Activated naive CD4-positive, alpha-beta T cell treated with anti-CD3 and anti-CD28 coated beads, Interleukin-2, amount 50 U/mL, for 72 hours (primary cell): ENCODE data around the gene ZNF687. TPM values are rescaled to one million over a fixed set of nuclear protein-coding genes. Genes with fewer than 3 reads are reported as not detected.

Source experiments
- ATAC-seq, 2 donors: fragments of 150-1000 bp; cut with Tn5 transposase; 2 replicates each; pipeline ENCODE4 v1.10.0; 2021; ENCODE audit warnings: mild to moderate bottlenecking in 2 of 2, moderate library complexity in 2 of 2
- DNase-seq, 2 donors: peaks; one replicate each; pipeline ENCODE4 v3.0.0; 2021 to 2022; ENCODE audit warnings: low spot score in 2 of 2
- H3K27ac Mint-ChIP-seq, 2 donors: one replicate each; pipeline ENCODE4 v1.8.0; 2022; ENCODE audit warnings: mild to moderate bottlenecking in 2 of 2, mixed read lengths in 2 of 2
- H3K36me3 Mint-ChIP-seq, 2 donors: one replicate each; pipeline ENCODE4 v1.8.0; 2022; ENCODE audit warnings: mixed read lengths in 2 of 2
- H3K9me3 Mint-ChIP-seq, 2 donors: one replicate each; pipeline ENCODE4 v1.8.0; 2022; ENCODE audit warnings: mixed read lengths in 2 of 2
- total RNA-seq, 2 donors: library from RNA; stranded (reverse); gene quantifications; one replicate each; pipeline ENCODE4 v1.2.3, GENCODE V29; 2022

ZNF687 gene, protein sequence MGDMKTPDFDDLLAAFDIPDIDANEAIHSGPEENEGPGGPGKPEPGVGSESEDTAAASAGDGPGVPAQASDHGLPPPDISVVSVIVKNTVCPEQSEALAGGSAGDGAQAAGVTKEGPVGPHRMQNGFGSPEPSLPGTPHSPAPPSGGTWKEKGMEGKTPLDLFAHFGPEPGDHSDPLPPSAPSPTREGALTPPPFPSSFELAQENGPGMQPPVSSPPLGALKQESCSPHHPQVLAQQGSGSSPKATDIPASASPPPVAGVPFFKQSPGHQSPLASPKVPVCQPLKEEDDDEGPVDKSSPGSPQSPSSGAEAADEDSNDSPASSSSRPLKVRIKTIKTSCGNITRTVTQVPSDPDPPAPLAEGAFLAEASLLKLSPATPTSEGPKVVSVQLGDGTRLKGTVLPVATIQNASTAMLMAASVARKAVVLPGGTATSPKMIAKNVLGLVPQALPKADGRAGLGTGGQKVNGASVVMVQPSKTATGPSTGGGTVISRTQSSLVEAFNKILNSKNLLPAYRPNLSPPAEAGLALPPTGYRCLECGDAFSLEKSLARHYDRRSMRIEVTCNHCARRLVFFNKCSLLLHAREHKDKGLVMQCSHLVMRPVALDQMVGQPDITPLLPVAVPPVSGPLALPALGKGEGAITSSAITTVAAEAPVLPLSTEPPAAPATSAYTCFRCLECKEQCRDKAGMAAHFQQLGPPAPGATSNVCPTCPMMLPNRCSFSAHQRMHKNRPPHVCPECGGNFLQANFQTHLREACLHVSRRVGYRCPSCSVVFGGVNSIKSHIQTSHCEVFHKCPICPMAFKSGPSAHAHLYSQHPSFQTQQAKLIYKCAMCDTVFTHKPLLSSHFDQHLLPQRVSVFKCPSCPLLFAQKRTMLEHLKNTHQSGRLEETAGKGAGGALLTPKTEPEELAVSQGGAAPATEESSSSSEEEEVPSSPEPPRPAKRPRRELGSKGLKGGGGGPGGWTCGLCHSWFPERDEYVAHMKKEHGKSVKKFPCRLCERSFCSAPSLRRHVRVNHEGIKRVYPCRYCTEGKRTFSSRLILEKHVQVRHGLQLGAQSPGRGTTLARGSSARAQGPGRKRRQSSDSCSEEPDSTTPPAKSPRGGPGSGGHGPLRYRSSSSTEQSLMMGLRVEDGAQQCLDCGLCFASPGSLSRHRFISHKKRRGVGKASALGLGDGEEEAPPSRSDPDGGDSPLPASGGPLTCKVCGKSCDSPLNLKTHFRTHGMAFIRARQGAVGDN
- 10 to 100 TPM; 28.0 to 29.0 TPM for total RNA-seq

GRCh38 chr1:151281969-151282882 lies at the start of gene ZNF687:
TSS of gene ZNF687 (plus strand) at chr1:151282299. CDS start at chr1:151286292, 3,993 bp downstream.
- Mint-ChIP-seq H3K9me3 (peaks cover 0 to 2% of the 10 kb centered on the region in 2 donors), H3K27ac (peak within 1 kb of the TSS; percentile 99), H3K36me3 (peaks cover 6 to 19% of the 10 kb centered on the region in 2 donors)
- ATAC-seq (peak; percentile 91), DNase-seq (peak; percentile 98 to 100)

DNA sequence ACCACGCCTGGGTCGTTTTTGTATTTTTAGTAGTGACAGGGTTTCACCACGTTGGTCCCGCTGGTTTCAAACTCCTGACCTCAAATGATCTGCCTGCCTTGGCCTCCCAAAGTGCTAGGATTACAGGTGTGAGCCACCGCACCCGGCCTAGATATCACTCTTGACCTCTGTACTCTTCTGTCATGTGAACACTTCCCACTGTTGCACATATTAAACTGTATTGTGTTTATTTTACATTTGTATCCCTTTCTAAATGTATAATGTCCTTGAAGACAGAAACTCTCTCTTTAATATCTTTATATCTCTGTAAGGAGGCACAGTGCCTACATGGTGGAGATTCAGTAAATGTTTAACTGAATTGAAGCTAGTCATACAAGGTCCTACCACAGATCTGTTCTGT lies 46.9 kb upstream of the ZNF687 start:
- Mint-ChIP-seq H3K27ac (peak overlapping the region; percentile 39 to 83), H3K36me3 (peaks cover 15 to 20% of the 10 kb centered on the region in 2 donors), H3K9me3 (no peaks in the 10 kb centered on the region)
- no peak for DNase-seq
- no peak for ATAC-seq

DNA sequence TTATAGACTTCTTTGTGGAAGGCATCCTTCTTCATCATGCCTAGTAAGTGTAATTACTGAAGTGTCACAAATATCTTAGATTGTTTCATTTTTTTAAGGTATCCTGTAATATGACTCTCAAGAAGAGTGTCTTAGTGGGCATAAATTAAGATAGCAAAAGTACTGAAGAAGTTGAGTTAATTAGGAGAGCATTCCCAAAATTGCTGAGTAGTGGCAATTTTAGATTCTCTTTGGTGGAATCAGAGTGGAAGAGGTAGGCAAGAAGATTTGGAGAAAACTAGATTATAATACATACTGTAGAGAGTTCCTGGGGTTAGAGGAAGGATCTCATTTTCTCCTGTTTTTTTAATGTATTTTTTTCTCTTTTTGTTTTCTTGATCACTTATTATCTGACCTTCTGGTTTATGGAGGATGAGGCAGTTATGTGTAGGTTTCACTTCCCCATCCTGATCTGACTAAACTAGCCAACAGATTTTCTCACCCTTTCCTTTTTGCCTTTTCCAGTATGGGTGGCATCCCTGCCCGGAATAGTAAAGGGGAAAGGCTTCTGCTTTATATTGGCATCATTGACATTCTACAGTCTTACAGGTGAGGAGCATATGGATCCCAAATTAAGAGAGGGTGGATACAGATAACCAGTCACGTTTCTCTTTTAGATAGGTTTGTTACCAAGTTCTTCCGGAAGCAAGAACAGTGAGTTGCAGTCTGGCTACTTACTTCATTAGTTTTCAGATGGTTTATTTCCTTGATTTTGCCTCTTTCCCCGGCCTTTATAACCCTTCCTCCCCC lies 44.2 kb upstream of the ZNF687 start:
- DNase-seq (no peak), ATAC-seq (no peak)
- peak overlapping the region in 1 of 2 donors; percentile 73 for H3K27ac Mint-ChIP-seq
- peaks cover 12 to 30% of the 10 kb centered on the region in 2 donors for H3K36me3 Mint-ChIP-seq
- no peaks in the 10 kb centered on the region for H3K9me3 Mint-ChIP-seq

GRCh38 chr1:151238467-151238739 lies 43.7 kb upstream of the ZNF687 start:
- H3K9me3 Mint-ChIP-seq, result no peaks in the 10 kb centered on the region
- H3K27ac Mint-ChIP-seq, result no peak overlapping the region
- peaks cover 14 to 35% of the 10 kb centered on the region in 2 donors for H3K36me3 Mint-ChIP-seq
- ATAC-seq (no peak), DNase-seq (no peak)

- DNase-seq (no peak), ATAC-seq (no peak)
- Mint-ChIP-seq H3K27ac (peak overlapping the region; percentile 8 to 9), H3K9me3 (no peaks in the 10 kb centered on the region), H3K36me3 (peaks cover 23 to 34% of the 10 kb centered on the region in 2 donors)
Observed at GRCh38 chr1:151242442-151242841, 39.7 kb upstream of the ZNF687 start.

GRCh38 chr1:151243683-151244216 lies 38.3 kb upstream of the ZNF687 start:
- H3K27ac Mint-ChIP-seq, result peak overlapping the region; percentile 57 to 58
- no peak for ATAC-seq
- no peaks in the 10 kb centered on the region for H3K9me3 Mint-ChIP-seq

GRCh38 chr1:151246786-151247185 lies 35.3 kb upstream of the ZNF687 start:
- Mint-ChIP-seq H3K36me3 (peaks cover 23 to 34% of the 10 kb centered on the region in 2 donors), H3K27ac (no peak overlapping the region), H3K9me3 (no peaks in the 10 kb centered on the region)
- ATAC-seq (no peak), DNase-seq (no peak)

More at GRCh38 chr1:151243683-151244216, 38.3 kb upstream of the ZNF687 start:
- no peak for DNase-seq
- peaks cover 23 to 36% of the 10 kb centered on the region in 2 donors for H3K36me3 Mint-ChIP-seq

DNA sequence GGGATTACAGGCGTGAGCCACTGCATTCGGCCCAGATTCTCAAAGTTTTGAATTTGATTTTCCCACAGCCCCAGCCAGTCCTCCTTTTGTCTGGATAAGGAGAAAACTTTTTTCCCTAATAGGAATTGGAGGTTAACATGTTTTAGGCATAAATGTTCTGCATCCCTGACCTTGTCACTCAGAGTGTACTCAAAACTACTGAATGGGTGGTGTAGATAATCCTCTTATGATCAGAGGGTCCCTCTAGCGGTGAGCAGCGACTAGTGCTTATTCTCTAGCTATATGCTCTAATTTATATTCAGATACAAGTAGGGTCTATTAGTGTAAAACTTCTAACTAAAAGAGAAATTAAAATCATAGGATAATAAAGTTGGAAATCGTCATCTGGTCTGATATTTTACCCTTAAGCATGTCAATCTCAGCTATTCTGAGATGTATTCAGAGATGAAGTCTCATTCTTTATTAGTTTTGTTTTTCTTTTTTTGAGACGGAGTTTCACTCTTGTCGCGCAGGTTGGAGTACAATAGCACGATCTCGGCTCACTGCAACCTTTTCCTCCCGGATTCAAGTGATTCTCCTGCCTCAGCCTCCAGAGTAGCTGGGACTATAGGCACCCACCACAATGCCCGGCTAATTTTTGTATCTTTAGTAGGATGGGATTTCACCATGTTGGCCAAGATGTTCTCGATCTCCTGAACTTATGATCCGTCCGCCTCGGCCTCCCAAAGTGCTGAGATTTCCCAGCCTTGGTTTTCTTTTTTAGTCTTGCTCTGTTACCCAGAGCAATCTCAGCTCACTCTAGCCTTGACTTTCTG lies 30.2 kb upstream of the ZNF687 start:
- peaks cover 8 to 19% of the 10 kb centered on the region in 2 donors for H3K36me3 Mint-ChIP-seq
- peak; percentile 19 to 54 for ATAC-seq
- peak in 1 of 2 donors; percentile 54 for DNase-seq
- no peaks in the 10 kb centered on the region for H3K9me3 Mint-ChIP-seq
- no peak overlapping the region for H3K27ac Mint-ChIP-seq

DNA sequence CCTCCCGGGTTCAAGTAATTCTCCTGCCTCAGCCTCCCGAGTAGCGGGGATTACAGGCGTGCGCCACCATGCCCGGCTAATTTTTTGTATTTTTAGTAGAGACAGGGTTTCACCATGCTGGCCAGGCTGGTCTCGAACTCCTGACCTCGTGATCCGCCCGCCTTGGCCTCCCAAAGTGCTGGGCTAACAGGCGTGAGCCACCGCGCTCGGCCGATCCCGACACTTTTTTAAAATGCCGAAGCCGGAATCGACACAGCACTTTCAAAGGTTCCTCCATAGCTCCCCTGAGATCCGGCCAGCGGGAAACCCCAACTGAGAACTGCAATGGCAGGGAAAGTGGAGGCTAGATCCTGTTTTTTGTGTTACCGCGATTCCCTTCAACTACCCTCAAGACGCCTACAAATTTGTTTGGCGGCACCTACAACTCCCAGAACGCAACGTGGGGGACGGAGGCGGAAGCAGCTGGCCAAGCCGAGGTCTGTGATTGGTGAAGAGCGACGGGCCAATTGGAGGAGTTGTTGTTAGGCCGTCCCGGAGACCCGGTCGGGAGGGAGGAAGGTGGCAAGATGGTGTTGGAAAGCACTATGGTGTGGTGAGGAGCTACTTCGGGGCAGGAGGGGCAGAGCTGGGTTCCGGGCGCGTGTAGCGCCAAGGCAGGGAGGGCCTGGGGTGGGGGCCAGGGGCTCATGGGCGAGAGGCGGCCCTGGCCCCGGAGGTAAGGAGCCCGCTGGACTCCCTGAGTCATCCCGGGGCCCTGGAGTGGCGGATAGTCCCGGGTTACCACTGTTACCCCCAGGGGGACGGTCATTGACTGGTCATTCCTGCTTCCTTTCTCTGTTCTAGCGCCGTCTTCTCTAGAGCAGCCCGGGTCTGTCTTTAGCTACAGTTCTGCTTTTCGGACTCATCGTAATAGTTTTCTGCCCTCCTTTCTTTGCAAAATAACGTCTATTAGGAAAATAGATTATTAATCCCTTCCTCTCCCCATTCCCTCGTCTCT lies 27.6 kb upstream of the ZNF687 start, which contains the start of gene PSMD4:
Gene PSMD4 (plus strand): TSS at position 518 of the 997 bp plus-strand sequence. CDS start 49 bp downstream, at position 567.
- Mint-ChIP-seq H3K27ac (peak within 1 kb of the TSS; percentile 92 to 97), H3K9me3 (no peaks in the 10 kb centered on the region), H3K36me3 (peaks cover 7 to 10% of the 10 kb centered on the region in 2 donors)
- ATAC-seq (peak; percentile 95 to 96), DNase-seq (peak; percentile 86 to 93)

GRCh38 chr1:151255381-151255780 lies 26.7 kb upstream of the ZNF687 start:
- no peak for ATAC-seq
- Mint-ChIP-seq H3K27ac (peak overlapping the region; percentile 92 to 95), H3K9me3 (no peaks in the 10 kb centered on the region), H3K36me3 (peaks cover 7 to 10% of the 10 kb centered on the region in 2 donors)
- no peak for DNase-seq

GRCh38 chr1:151259351-151259750 lies 22.7 kb upstream of the ZNF687 start:
- H3K27ac Mint-ChIP-seq, result no peak overlapping the region
- peaks cover 7 to 10% of the 10 kb centered on the region in 2 donors for H3K36me3 Mint-ChIP-seq
- no peaks in the 10 kb centered on the region for H3K9me3 Mint-ChIP-seq
- ATAC-seq (no peak), DNase-seq (no peak)

GRCh38 chr1:151265446-151266236 lies 16.5 kb upstream of the ZNF687 start:
- DNase-seq (no peak), ATAC-seq (no peak)
- Mint-ChIP-seq H3K27ac (peak overlapping the region; percentile 3 to 87), H3K9me3 (no peaks in the 10 kb centered on the region), H3K36me3 (peaks cover 0 to 7% of the 10 kb centered on the region in 2 donors)
